NOMO-1 (cell line): ENCODE results near the gene CFAP69.
A peak's percentile ranks its signal among the peaks of the same experiment; 100 is the strongest.

Experiments
- DNase-seq, 2 experiments: peaks; one replicate each; lab custom pipeline; 2025; ENCODE audit not compliant: unreplicated experiment in 2 of 2; lab: John Stamatoyannopoulos, UW

Gene CFAP69

GRCh38 chr7:90270431-90271178 is 25.6 kb downstream of the CFAP69 start:
- no peak for DNase-seq

- DNase-seq = no peak
These were observed 26.8 kb downstream of the CFAP69 start for GRCh38 chr7:90271753-90272152.

GRCh38 chr7:90272242-90272641 is 27.3 kb downstream of the CFAP69 start:
- no peak for DNase-seq

GRCh38 chr7:90274161-90274560 is 29.2 kb downstream of the CFAP69 start:
- DNase-seq = no peak

- DNase-seq = no peak
These were observed 31.2 kb downstream of the CFAP69 start for GRCh38 chr7:90276033-90276728.

- no peak for DNase-seq
These were observed 43.2 kb downstream of the CFAP69 start for GRCh38 chr7:90288154-90288553.

GRCh38 chr7:90290244-90291113 is 45.5 kb downstream of the CFAP69 start:
- DNase-seq = peak; percentile 83 to 93

- peak; percentile 69 to 90 for DNase-seq
These were observed 53.4 kb downstream of the CFAP69 start for GRCh38 chr7:90298145-90299038.

GRCh38 chr7:90303241-90303640 is 58.3 kb downstream of the CFAP69 start:
- no peak for DNase-seq

GRCh38 chr7:90309872-90310271 is 64.9 kb downstream of the CFAP69 start:
- DNase-seq = no peak

GRCh38 chr7:90311175-90311574 is 66.2 kb downstream of the CFAP69 start:
- DNase-seq = no peak

GRCh38 chr7:90312745-90313144 is 67.8 kb downstream of the CFAP69 start:
- DNase-seq = no peak

- no peak for DNase-seq
These were observed 68.9 kb downstream of the CFAP69 start for GRCh38 chr7:90313907-90314306.

GRCh38 chr7:90320014-90320413 is 75.0 kb downstream of the CFAP69 start:
- no peak for DNase-seq

GRCh38 chr7:90320418-90320800 is 75.4 kb downstream of the CFAP69 start:
- DNase-seq = peak in 1 of 2 experiments; percentile 45

- DNase-seq = peak in 1 of 2 experiments; percentile 34
These were observed 76.0 kb downstream of the CFAP69 start, which contains the start of gene FAM237B for GRCh38 chr7:90320801-90321494. FAM237B (minus strand) TSS chr7:90321304; CDS start chr7:90319748, 1,556 bp downstream.

- DNase-seq = no peak
These were observed 77.9 kb downstream of the CFAP69 start for GRCh38 chr7:90322837-90323236.

- DNase-seq = no peak
These were observed 81.5 kb downstream of the CFAP69 start for GRCh38 chr7:90326500-90326899.

GRCh38 chr7:90334193-90334843 is 89.3 kb downstream of the CFAP69 start:
- DNase-seq = no peak
